WTC11 (cell line): Measurements from ENCODE around the gene MARK2. TPM values are rescaled to one million over a fixed set of nuclear protein-coding genes. Genes with fewer than 3 reads are reported as not detected.

ENCODE experiments used
- ATAC-seq: fragments of 200-7000 bp; cut with Tn5 transposase; 2 replicates; pipeline ENCODE4 v1.10.0; 2021; ENCODE audit warnings: mild to moderate bottlenecking, moderate library complexity
- CTCF ChIA-PET: fragments of 300-600 bp; sonication (Branson Sonifier 250); formaldehyde crosslinking; loops from one replicate; lab custom pipeline; 2021; ENCODE audit warnings: antibody characterized with exemption; lab: Charles Lee
- POLR2A ChIA-PET: fragments of 350-600 bp; sonication (Branson Sonifier 250); formaldehyde crosslinking; loops from one replicate; lab custom pipeline; 2021; ENCODE audit warnings: antibody characterized with exemption; lab: Charles Lee
- DNase-seq: peaks from one replicate; pipeline ENCODE4 v3.0.0; 2021; ENCODE audit warnings: low spot score
- H3K27ac Mint-ChIP-seq: 2 replicates; pipeline ENCODE4 v1.8.0; 2021; ENCODE audit warnings: mixed read lengths
- H3K27me3 Mint-ChIP-seq: 2 replicates; pipeline ENCODE4 v1.8.0; 2021; ENCODE audit warnings: low read depth, mild to moderate bottlenecking, moderate library complexity, mixed read lengths
- H3K36me3 Mint-ChIP-seq: 2 replicates; pipeline ENCODE4 v1.8.0; 2021; ENCODE audit warnings: mixed read lengths
- H3K4me1 Mint-ChIP-seq: 2 replicates; pipeline ENCODE4 v1.8.0; 2022; ENCODE audit warnings: mixed read lengths
- H3K4me3 Mint-ChIP-seq: 2 replicates; pipeline ENCODE4 v1.8.0; 2021; ENCODE audit warnings: mild to moderate bottlenecking, moderate library complexity, mixed read lengths
- H3K9me3 Mint-ChIP-seq: 2 replicates; pipeline ENCODE4 v1.8.0; 2021; ENCODE audit warnings: mixed read lengths
- ATF1 ChIP-seq: sonication (generic); formaldehyde crosslinking; IDR thresholded peaks from 2 replicates; pipeline ENCODE4 v1.8.1; 2023; ENCODE audit warnings: mild to moderate bottlenecking, moderate library complexity, missing genetic modification reagents
- CREB1 ChIP-seq: sonication (generic); formaldehyde crosslinking; IDR thresholded peaks from 2 replicates; pipeline ENCODE4 v1.8.0; 2023; ENCODE audit warnings: mild to moderate bottlenecking, missing genetic modification reagents
- CREM ChIP-seq: sonication (generic); formaldehyde crosslinking; IDR thresholded peaks from 2 replicates; pipeline ENCODE4 v1.8.1; 2022; ENCODE audit warnings: mild to moderate bottlenecking, missing genetic modification reagents, moderate library complexity
- FOXJ3 ChIP-seq: sonication (generic); formaldehyde crosslinking; IDR thresholded peaks from 2 replicates; pipeline ENCODE4 v1.9.0; 2021; ENCODE audit warnings: missing genetic modification reagents, mild to moderate bottlenecking, borderline replicate concordance
- GABPB1 ChIP-seq: sonication (generic); formaldehyde crosslinking; IDR thresholded peaks from 2 replicates; pipeline ENCODE4 v1.8.1; 2023; ENCODE audit warnings: mild to moderate bottlenecking, missing genetic modification reagents
- HMGA2 ChIP-seq: fragments of 250-450 bp; sonication (Bioruptor Pico); IDR thresholded peaks from 2 replicates; pipeline ENCODE4 v1.4.0; 2021; ENCODE audit warnings: mild to moderate bottlenecking, moderate library complexity
- MAX ChIP-seq: sonication (generic); formaldehyde crosslinking; IDR thresholded peaks from 2 replicates; pipeline ENCODE4 v1.8.0; 2022; ENCODE audit warnings: mild to moderate bottlenecking, missing genetic modification reagents
- MYBL2 ChIP-seq: sonication (generic); formaldehyde crosslinking; IDR thresholded peaks from 2 replicates; pipeline ENCODE4 v1.8.1; 2023; ENCODE audit warnings: mild to moderate bottlenecking, moderate library complexity, missing genetic modification reagents
- NFE2L1 ChIP-seq: sonication (generic); formaldehyde crosslinking; IDR thresholded peaks from 2 replicates; pipeline ENCODE4 v1.8.1; 2023; ENCODE audit warnings: missing genetic modification reagents
- NR1H2 ChIP-seq: sonication (generic); formaldehyde crosslinking; IDR thresholded peaks from 2 replicates; pipeline ENCODE4 v1.9.0; 2021; ENCODE audit warnings: mild to moderate bottlenecking, moderate library complexity, missing genetic modification reagents
- NR3C1 ChIP-seq: sonication (generic); formaldehyde crosslinking; conservative IDR thresholded peaks from 2 replicates; pipeline ENCODE4 v1.8.1; 2023; ENCODE audit warnings: low read depth, mild to moderate bottlenecking, missing genetic modification reagents
- PRRX2 ChIP-seq: fragments of 250-450 bp; sonication (Bioruptor Pico); IDR thresholded peaks from 2 replicates; pipeline ENCODE4 v1.8.0; 2021; ENCODE audit warnings: mild to moderate bottlenecking
- RELA ChIP-seq: sonication (generic); formaldehyde crosslinking; IDR thresholded peaks from 2 replicates; pipeline ENCODE4 v1.8.1; 2022; ENCODE audit warnings: missing genetic modification reagents, mild to moderate bottlenecking, borderline replicate concordance
- SMAD4 ChIP-seq: sonication (generic); formaldehyde crosslinking; IDR thresholded peaks from 2 replicates; pipeline ENCODE4 v1.8.0; 2022; ENCODE audit warnings: mild to moderate bottlenecking, missing genetic modification reagents
- TCF7 ChIP-seq: sonication (generic); formaldehyde crosslinking; IDR thresholded peaks from 2 replicates; pipeline ENCODE4 v1.8.0; 2022; ENCODE audit warnings: mild to moderate bottlenecking, low read depth, missing genetic modification reagents, moderate library complexity
- TEAD1 ChIP-seq: sonication (generic); formaldehyde crosslinking; IDR thresholded peaks from 2 replicates; pipeline ENCODE4 v1.8.0; 2022; ENCODE audit warnings: mild to moderate bottlenecking, missing genetic modification reagents
- TEAD4 ChIP-seq: sonication (generic); formaldehyde crosslinking; IDR thresholded peaks from 2 replicates; pipeline ENCODE4 v1.8.0; 2022; ENCODE audit warnings: mild to moderate bottlenecking, missing genetic modification reagents
- TP53 ChIP-seq: sonication (generic); formaldehyde crosslinking; IDR thresholded peaks from 2 replicates; pipeline ENCODE4 v1.8.1; 2023; ENCODE audit warnings: mild to moderate bottlenecking, missing genetic modification reagents
- USF1 ChIP-seq: sonication (generic); formaldehyde crosslinking; IDR thresholded peaks from 2 replicates; pipeline ENCODE4 v1.8.0; 2022; ENCODE audit warnings: mild to moderate bottlenecking, missing genetic modification reagents
- ZBTB21 ChIP-seq: sonication (generic); formaldehyde crosslinking; IDR thresholded peaks from 2 replicates; pipeline ENCODE4 v1.8.1; 2023; ENCODE audit warnings: mild to moderate bottlenecking, missing genetic modification reagents, borderline replicate concordance
- ZNF263 ChIP-seq: sonication (generic); formaldehyde crosslinking; IDR thresholded peaks from 2 replicates; pipeline ENCODE4 v1.8.1; 2022; ENCODE audit warnings: low read depth, mild to moderate bottlenecking, moderate library complexity, missing genetic modification reagents
- ZNF512 ChIP-seq: sonication (generic); formaldehyde crosslinking; IDR thresholded peaks from 2 replicates; pipeline ENCODE4 v1.8.1; 2022; ENCODE audit warnings: missing genetic modification reagents, borderline replicate concordance
- total RNA-seq: library from RNA; stranded (reverse); gene quantifications from 3 replicates; pipeline ENCODE4 v1.2.3, GENCODE V29; 2021
- TF ChIP-seq, protein P1 (sequence below): fragments of 250-450 bp; sonication (Bioruptor Pico); IDR thresholded peaks from 2 replicates; pipeline ENCODE4 v2.1.2; 2022; ENCODE audit warnings: mild to moderate bottlenecking, moderate library complexity
- TF ChIP-seq, protein P2 (sequence below): sonication (generic); formaldehyde crosslinking; conservative IDR thresholded peaks from 2 replicates; pipeline ENCODE4 v1.8.1; 2022; ENCODE audit warnings: mild to moderate bottlenecking, missing genetic modification reagents
- TF ChIP-seq, protein P3 (sequence below): sonication (generic); formaldehyde crosslinking; conservative IDR thresholded peaks from 2 replicates; pipeline ENCODE4 v1.8.1; 2023; ENCODE audit warnings: mild to moderate bottlenecking, low read depth, missing genetic modification reagents, moderate library complexity
- TF ChIP-seq, protein P4 (sequence below): sonication (generic); formaldehyde crosslinking; IDR thresholded peaks from 2 replicates; pipeline ENCODE4 v1.8.0; 2023; ENCODE audit warnings: missing genetic modification reagents
- TF ChIP-seq, protein P5 (sequence below): fragments of 250-450 bp; sonication (Bioruptor Pico); IDR thresholded peaks from 2 replicates; pipeline ENCODE4 v1.9.0; 2021; ENCODE audit warnings: mild to moderate bottlenecking

Gene MARK2
- total RNA-seq, 1 experiment from 2014 or later, result 57.4 TPM

DNA sequence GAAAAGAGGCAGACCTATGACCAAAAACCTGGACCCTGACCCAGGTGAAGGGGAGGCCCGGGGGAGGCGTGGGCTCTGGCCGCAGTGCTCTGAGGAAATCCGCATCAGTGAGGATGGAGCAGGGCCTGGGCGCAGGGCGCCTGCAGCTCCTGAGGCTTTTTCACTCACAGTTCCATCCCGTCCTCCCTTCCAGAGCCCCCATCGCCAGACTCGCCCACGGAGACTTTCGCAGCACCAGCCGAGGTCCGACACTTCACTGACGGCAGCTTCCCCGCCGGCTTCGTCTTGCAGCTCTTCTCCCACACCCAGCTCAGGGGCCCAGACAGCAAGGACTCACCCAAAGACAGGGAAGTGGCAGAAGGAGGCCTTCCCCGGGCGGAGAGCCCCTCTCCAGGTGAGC lies 20.3 kb upstream of the MARK2 start:
- CTCF ChIA-PET, result no interaction called here
- DNase-seq (no peak), ATAC-seq (no peak)
- peaks cover 76% of the 10 kb centered on the region for H3K36me3 Mint-ChIP-seq
- TF ChIP-seq, protein P1, sequence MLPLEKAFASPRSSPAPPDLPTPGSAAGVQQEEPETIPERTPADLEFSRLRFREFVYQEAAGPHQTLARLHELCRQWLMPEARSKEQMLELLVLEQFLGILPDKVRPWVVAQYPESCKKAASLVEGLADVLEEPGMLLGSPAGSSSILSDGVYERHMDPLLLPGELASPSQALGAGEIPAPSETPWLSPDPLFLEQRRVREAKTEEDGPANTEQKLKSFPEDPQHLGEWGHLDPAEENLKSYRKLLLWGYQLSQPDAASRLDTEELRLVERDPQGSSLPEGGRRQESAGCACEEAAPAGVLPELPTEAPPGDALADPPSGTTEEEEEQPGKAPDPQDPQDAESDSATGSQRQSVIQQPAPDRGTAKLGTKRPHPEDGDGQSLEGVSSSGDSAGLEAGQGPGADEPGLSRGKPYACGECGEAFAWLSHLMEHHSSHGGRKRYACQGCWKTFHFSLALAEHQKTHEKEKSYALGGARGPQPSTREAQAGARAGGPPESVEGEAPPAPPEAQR (CRISPR knock-in tag), result no peak
- no peak for TF ChIP-seq FOXJ3 (CRISPR knock-in tag)
- TF ChIP-seq, protein P2, sequence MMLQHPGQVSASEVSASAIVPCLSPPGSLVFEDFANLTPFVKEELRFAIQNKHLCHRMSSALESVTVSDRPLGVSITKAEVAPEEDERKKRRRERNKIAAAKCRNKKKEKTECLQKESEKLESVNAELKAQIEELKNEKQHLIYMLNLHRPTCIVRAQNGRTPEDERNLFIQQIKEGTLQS (CRISPR knock-in tag), result no peak
- no peak for TF ChIP-seq PRRX2
- TF ChIP-seq MAX (CRISPR knock-in tag), result no peak
- TF ChIP-seq TP53, result no peak
- TF ChIP-seq, protein P3, sequence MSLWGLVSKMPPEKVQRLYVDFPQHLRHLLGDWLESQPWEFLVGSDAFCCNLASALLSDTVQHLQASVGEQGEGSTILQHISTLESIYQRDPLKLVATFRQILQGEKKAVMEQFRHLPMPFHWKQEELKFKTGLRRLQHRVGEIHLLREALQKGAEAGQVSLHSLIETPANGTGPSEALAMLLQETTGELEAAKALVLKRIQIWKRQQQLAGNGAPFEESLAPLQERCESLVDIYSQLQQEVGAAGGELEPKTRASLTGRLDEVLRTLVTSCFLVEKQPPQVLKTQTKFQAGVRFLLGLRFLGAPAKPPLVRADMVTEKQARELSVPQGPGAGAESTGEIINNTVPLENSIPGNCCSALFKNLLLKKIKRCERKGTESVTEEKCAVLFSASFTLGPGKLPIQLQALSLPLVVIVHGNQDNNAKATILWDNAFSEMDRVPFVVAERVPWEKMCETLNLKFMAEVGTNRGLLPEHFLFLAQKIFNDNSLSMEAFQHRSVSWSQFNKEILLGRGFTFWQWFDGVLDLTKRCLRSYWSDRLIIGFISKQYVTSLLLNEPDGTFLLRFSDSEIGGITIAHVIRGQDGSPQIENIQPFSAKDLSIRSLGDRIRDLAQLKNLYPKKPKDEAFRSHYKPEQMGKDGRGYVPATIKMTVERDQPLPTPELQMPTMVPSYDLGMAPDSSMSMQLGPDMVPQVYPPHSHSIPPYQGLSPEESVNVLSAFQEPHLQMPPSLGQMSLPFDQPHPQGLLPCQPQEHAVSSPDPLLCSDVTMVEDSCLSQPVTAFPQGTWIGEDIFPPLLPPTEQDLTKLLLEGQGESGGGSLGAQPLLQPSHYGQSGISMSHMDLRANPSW, result no peak
- no peak for TF ChIP-seq RELA (CRISPR knock-in tag)
- TF ChIP-seq ZNF263 (CRISPR knock-in tag), result no peak
- no peak for TF ChIP-seq NR3C1
- TF ChIP-seq GABPB1, result no peak
- no peak for TF ChIP-seq ZBTB21 (CRISPR knock-in tag)
- TF ChIP-seq SMAD4 (CRISPR knock-in tag), result no peak
- TF ChIP-seq NR1H2 (CRISPR knock-in tag), result no peak
- TF ChIP-seq, protein P4, sequence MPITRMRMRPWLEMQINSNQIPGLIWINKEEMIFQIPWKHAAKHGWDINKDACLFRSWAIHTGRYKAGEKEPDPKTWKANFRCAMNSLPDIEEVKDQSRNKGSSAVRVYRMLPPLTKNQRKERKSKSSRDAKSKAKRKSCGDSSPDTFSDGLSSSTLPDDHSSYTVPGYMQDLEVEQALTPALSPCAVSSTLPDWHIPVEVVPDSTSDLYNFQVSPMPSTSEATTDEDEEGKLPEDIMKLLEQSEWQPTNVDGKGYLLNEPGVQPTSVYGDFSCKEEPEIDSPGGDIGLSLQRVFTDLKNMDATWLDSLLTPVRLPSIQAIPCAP (CRISPR knock-in tag), result no peak
- TF ChIP-seq TCF7 (CRISPR knock-in tag), result no peak
- no peak for TF ChIP-seq NFE2L1
- no peak overlapping the region for H3K27ac Mint-ChIP-seq
- no peak overlapping the region for H3K4me3 Mint-ChIP-seq
- H3K9me3 Mint-ChIP-seq, result no peaks in the 10 kb centered on the region
- H3K27me3 Mint-ChIP-seq, result no peaks in the 10 kb centered on the region
- peaks cover 18% of the 10 kb centered on the region for H3K4me1 Mint-ChIP-seq
- POLR2A ChIA-PET, result interaction anchor here (1.9 kb wide), 1 partner anchor 50 kb away, joined by 6 read pairs; the partner anchor contains the start of gene ZFTA

- POLR2A ChIA-PET, result no interaction called here
- Mint-ChIP-seq H3K27ac (no peak overlapping the region), H3K4me3 (no peak overlapping the region), H3K36me3 (peaks cover 85% of the 10 kb centered on the region), H3K9me3 (no peaks in the 10 kb centered on the region), H3K4me1 (no peaks in the 10 kb centered on the region), H3K27me3 (no peaks in the 10 kb centered on the region)
- ATAC-seq (no peak), DNase-seq (no peak)
- CTCF ChIA-PET, result interaction anchor here (0.6 kb wide), 1 partner anchor 174 kb away, joined by 3 read pairs; no protein-coding TSS in a partner anchor
- TF ChIP-seq ATF1 (CRISPR knock-in tag) (no peak), TEAD4 (no peak), ZNF512 (CRISPR knock-in tag) (no peak), MYBL2 (no peak), TEAD1 (no peak), GABPB1 (no peak), USF1 (CRISPR knock-in tag) (no peak), CREM (CRISPR knock-in tag) (no peak), HMGA2 (no peak), CREB1 (CRISPR knock-in tag) (no peak)
- TF ChIP-seq, protein P5, sequence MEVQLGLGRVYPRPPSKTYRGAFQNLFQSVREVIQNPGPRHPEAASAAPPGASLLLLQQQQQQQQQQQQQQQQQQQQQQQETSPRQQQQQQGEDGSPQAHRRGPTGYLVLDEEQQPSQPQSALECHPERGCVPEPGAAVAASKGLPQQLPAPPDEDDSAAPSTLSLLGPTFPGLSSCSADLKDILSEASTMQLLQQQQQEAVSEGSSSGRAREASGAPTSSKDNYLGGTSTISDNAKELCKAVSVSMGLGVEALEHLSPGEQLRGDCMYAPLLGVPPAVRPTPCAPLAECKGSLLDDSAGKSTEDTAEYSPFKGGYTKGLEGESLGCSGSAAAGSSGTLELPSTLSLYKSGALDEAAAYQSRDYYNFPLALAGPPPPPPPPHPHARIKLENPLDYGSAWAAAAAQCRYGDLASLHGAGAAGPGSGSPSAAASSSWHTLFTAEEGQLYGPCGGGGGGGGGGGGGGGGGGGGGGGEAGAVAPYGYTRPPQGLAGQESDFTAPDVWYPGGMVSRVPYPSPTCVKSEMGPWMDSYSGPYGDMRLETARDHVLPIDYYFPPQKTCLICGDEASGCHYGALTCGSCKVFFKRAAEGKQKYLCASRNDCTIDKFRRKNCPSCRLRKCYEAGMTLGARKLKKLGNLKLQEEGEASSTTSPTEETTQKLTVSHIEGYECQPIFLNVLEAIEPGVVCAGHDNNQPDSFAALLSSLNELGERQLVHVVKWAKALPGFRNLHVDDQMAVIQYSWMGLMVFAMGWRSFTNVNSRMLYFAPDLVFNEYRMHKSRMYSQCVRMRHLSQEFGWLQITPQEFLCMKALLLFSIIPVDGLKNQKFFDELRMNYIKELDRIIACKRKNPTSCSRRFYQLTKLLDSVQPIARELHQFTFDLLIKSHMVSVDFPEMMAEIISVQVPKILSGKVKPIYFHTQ (CRISPR knock-in tag), result no peak
These were observed 17.5 kb upstream of the MARK2 start for GRCh38 chr11:63821411-63821810.
